CD4-positive, alpha-beta memory T cell (primary cell): ENCODE results near the gene CALCA. TPM values are rescaled to one million over a fixed set of nuclear protein-coding genes. Genes with fewer than 3 reads are reported as not detected.
A peak's percentile ranks its signal among the peaks of the same experiment; 100 is the strongest.
"Not testable (repeated sequence)": the region's sequence is repeated elsewhere in the genome, so short reads cannot be mapped to it uniquely, and the experiment has no call there.

ENCODE experiments used
- CTCF ChIA-PET: fragments of 350-600 bp; sonication (Branson Sonifier 250); formaldehyde crosslinking; loops from one replicate; lab custom pipeline; 2021; ENCODE audit warnings: inconsistent platforms; ENCODE audit not compliant: partially characterized antibody; lab: Charles Lee
- POLR2A ChIA-PET: fragments of 350-600 bp; sonication (Branson Sonifier 250); formaldehyde crosslinking; loops from one replicate; lab custom pipeline; 2021; ENCODE audit not compliant: partially characterized antibody; lab: Charles Lee
- DNase-seq, 5 donors: peaks; one replicate each; pipeline versions ENCODE4 v3.0.0 to v3.0.0-alpha.2; 2020 to 2022; ENCODE audit warnings: mixed read lengths in 1 of 5
- H3K27ac ChIP-seq: one replicate; pipeline ENCODE4 v1.7.0; 2013; ENCODE audit warnings: low read depth, low read length
- H3K27me3 ChIP-seq: 2 replicates; pipeline ENCODE4 v1.7.0; 2013; ENCODE audit warnings: mild to moderate bottlenecking, low read length, moderate library complexity; ENCODE audit not compliant: insufficient read depth
- H3K36me3 ChIP-seq: 2 replicates; pipeline ENCODE4 v1.7.0; 2013; ENCODE audit warnings: mild to moderate bottlenecking, low read length, moderate library complexity; ENCODE audit not compliant: insufficient read depth
- H3K4me1 ChIP-seq: 2 replicates; pipeline ENCODE4 v1.7.0; 2013; ENCODE audit warnings: mild to moderate bottlenecking, low read length, moderate library complexity; ENCODE audit not compliant: insufficient read depth
- H3K4me3 ChIP-seq, 2 donors: one replicate each; pipeline ENCODE4 v1.7.0; 2013; ENCODE audit warnings: low read length in 2 of 2, mild to moderate bottlenecking in 1 of 2
- H3K9me3 ChIP-seq, 2 donors: one replicate each; pipeline ENCODE4 v1.7.0; 2013; ENCODE audit warnings: low read length in 2 of 2, control low read depth in 1 of 2; ENCODE audit not compliant: control insufficient read depth in 1 of 2
- H3K27ac Mint-ChIP-seq, 7 donors: one replicate each; pipeline ENCODE4 v1.8.0; 2020 to 2021; ENCODE audit warnings: mixed read lengths in 7 of 7, mild to moderate bottlenecking in 6 of 7, inconsistent platforms in 3 of 7, moderate library complexity in 3 of 7
- H3K27me3 Mint-ChIP-seq, 2 donors: one replicate each; pipeline ENCODE4 v1.8.0; 2020 to 2021; ENCODE audit warnings: mixed read lengths in 2 of 2
- H3K36me3 Mint-ChIP-seq, 2 donors: one replicate each; pipeline ENCODE4 v1.8.0; 2020 to 2021; ENCODE audit warnings: mixed read lengths in 2 of 2, inconsistent platforms in 1 of 2, mild to moderate bottlenecking in 1 of 2
- H3K4me1 Mint-ChIP-seq, 4 donors: one replicate each; pipeline ENCODE4 v1.8.0; 2020 to 2021; ENCODE audit warnings: mixed read lengths in 4 of 4, mild to moderate bottlenecking in 1 of 4
- H3K4me3 Mint-ChIP-seq, 8 donors: one replicate each; pipeline ENCODE4 v1.8.0; 2020 to 2021; ENCODE audit warnings: mixed read lengths in 8 of 8, mild to moderate bottlenecking in 7 of 8, moderate library complexity in 6 of 8, inconsistent platforms in 3 of 8
- H3K9me3 Mint-ChIP-seq, 8 donors: one replicate each; pipeline ENCODE4 v1.8.0; 2020 to 2021; ENCODE audit warnings: mixed read lengths in 8 of 8, mild to moderate bottlenecking in 5 of 8, inconsistent platforms in 3 of 8, moderate library complexity in 1 of 8
- intact Hi-C: fragments of 100-400 bp; cut with micrococcal nuclease; formaldehyde crosslinking; loops from one replicate; pipeline ENCODE4 v1.15.1; 2023
- polyA plus RNA-seq, 2 donors: library from polyadenylated mRNA; unstranded; fragments of 300-500 nt; fragmentation: Illumina TruSeq; gene quantifications; one replicate each; pipeline ENCODE4 v1.2.3, GENCODE V29; 2021
- total RNA-seq, 2 experiments: library from RNA; stranded (reverse); gene quantifications; one replicate each; pipeline ENCODE4 v1.2.3, GENCODE V29; 2021

The CALCA gene
- total RNA-seq, result not detected
- polyA plus RNA-seq, result not detected

GRCh38 chr11:14971865-14972580 is at the start of gene CALCA:
Gene CALCA, minus strand, starts transcription at chr11:14972351. Its CDS starts 1,159 bp downstream, at chr11:14971192.
- intact Hi-C loops, result no loop called here
- no peaks in the 10 kb centered on the region for H3K9me3 Mint-ChIP-seq

GRCh38 chr11:15016200-15016599 is 44.0 kb upstream of the CALCA start:
- peaks cover 20 to 28% of the 10 kb centered on the region in 2 donors for H3K27me3 Mint-ChIP-seq
- no peak overlapping the region for H3K4me3 ChIP-seq
- no peak for DNase-seq
- no peaks in the 10 kb centered on the region for H3K4me1 ChIP-seq
- POLR2A ChIA-PET, result no interaction called here
- no peaks in the 10 kb centered on the region for H3K36me3 ChIP-seq
- no peaks in the 10 kb centered on the region for H3K9me3 ChIP-seq
- no peaks in the 10 kb centered on the region for H3K4me1 Mint-ChIP-seq
- peaks cover 7 to 50% (median 33%) of the 10 kb centered on the region in 8 donors for H3K9me3 Mint-ChIP-seq
- no peak overlapping the region for H3K4me3 Mint-ChIP-seq
- H3K27me3 ChIP-seq, result no peaks in the 10 kb centered on the region
- H3K27ac ChIP-seq, result no peak overlapping the region
- intact Hi-C loops, result no loop called here
- H3K27ac Mint-ChIP-seq, result no peak overlapping the region
- CTCF ChIA-PET, result interaction anchor here (1.8 kb wide), 1 partner anchor 10 kb away, joined by 11 read pairs; no protein-coding TSS in a partner anchor
- peaks cover 10 to 21% of the 10 kb centered on the region in 2 donors for H3K36me3 Mint-ChIP-seq

More at GRCh38 chr11:14971865-14972580, at the start of gene CALCA:
- no peaks in the 10 kb centered on the region for H3K36me3 Mint-ChIP-seq
- Histone ChIP-seq H3K27me3 (peaks cover 48% of the 10 kb centered on the region), H3K4me1 (peaks cover 28% of the 10 kb centered on the region), H3K36me3 (no peaks in the 10 kb centered on the region), H3K9me3 (no peaks in the 10 kb centered on the region), H3K4me3 (no peak within 1 kb of the TSS), H3K27ac (no peak within 1 kb of the TSS)
- H3K27ac Mint-ChIP-seq, result no peak within 1 kb of the TSS
- H3K27me3 Mint-ChIP-seq, result peaks cover 54 to 65% of the 10 kb centered on the region in 2 donors
- ChIA-PET CTCF (interaction anchor here (1.1 kb wide), 1 partner anchor 103 kb away, joined by 3 read pairs; no protein-coding TSS in a partner anchor), POLR2A (no interaction called here)
- H3K4me3 Mint-ChIP-seq, result peak within 1 kb of the TSS; percentile 73 to 88 (median 85)
- H3K4me1 Mint-ChIP-seq, result peaks cover 14 to 39% (median 23%) of the 10 kb centered on the region in 4 donors
- DNase-seq, result no peak

- H3K9me3 Mint-ChIP-seq, result peaks cover 0 to 20% (median 18%) of the 10 kb centered on the region in 8 donors
- CTCF ChIA-PET, result interaction anchor here (0.6 to 11.7 kb wide), 2 partner anchors 37 to 103 kb away, joined by 3 to 131 read pairs; no protein-coding TSS in a partner anchor
- H3K9me3 ChIP-seq, result no peaks in the 10 kb centered on the region
- no peaks in the 10 kb centered on the region for H3K27me3 ChIP-seq
- no peak overlapping the region for H3K27ac ChIP-seq
- no peak overlapping the region for H3K4me3 Mint-ChIP-seq
- intact Hi-C loops, result no loop called here
- peaks cover 27 to 30% of the 10 kb centered on the region in 2 donors for H3K27me3 Mint-ChIP-seq
- no peak overlapping the region for H3K4me3 ChIP-seq
- DNase-seq, result no peak
- no peaks in the 10 kb centered on the region for H3K4me1 Mint-ChIP-seq
- POLR2A ChIA-PET, result no interaction called here
- no peaks in the 10 kb centered on the region for H3K4me1 ChIP-seq
- H3K36me3 Mint-ChIP-seq, result peaks cover 6 to 10% of the 10 kb centered on the region in 2 donors
- H3K27ac Mint-ChIP-seq, result no peak overlapping the region
- H3K36me3 ChIP-seq, result no peaks in the 10 kb centered on the region
Observed at GRCh38 chr11:15011776-15012345, 39.7 kb upstream of the CALCA start.

GRCh38 chr11:15010865-15011264 is 38.7 kb upstream of the CALCA start:
- DNase-seq, result no peak
- peaks cover 2 to 6% of the 10 kb centered on the region in 2 donors for H3K36me3 Mint-ChIP-seq
- Histone ChIP-seq H3K4me3 (no peak overlapping the region), H3K36me3 (no peaks in the 10 kb centered on the region), H3K4me1 (no peaks in the 10 kb centered on the region), H3K9me3 (no peaks in the 10 kb centered on the region), H3K27me3 (no peaks in the 10 kb centered on the region), H3K27ac (no peak overlapping the region)
- peaks cover 0 to 12% (median 8%) of the 10 kb centered on the region in 8 donors for H3K9me3 Mint-ChIP-seq
- intact Hi-C loops, result no loop called here
- no peak overlapping the region for H3K27ac Mint-ChIP-seq
- ChIA-PET CTCF (interaction anchor here (11.7 kb wide), 1 partner anchor 102 kb away, joined by 131 read pairs; no protein-coding TSS in a partner anchor), POLR2A (no interaction called here)
- H3K27me3 Mint-ChIP-seq, result peaks cover 25 to 28% of the 10 kb centered on the region in 2 donors
- no peak overlapping the region for H3K4me3 Mint-ChIP-seq
- no peaks in the 10 kb centered on the region for H3K4me1 Mint-ChIP-seq

GRCh38 chr11:15006139-15006759 is 34.1 kb upstream of the CALCA start:
- H3K27ac Mint-ChIP-seq, result no peak overlapping the region
- H3K9me3 Mint-ChIP-seq, result no peaks in the 10 kb centered on the region
- no peak overlapping the region for H3K4me3 Mint-ChIP-seq
- no peaks in the 10 kb centered on the region for H3K4me1 ChIP-seq
- H3K27ac ChIP-seq, result no peak overlapping the region
- peak in 4 of 5 donors; percentile 30 to 48 (median 39) for DNase-seq
- no peaks in the 10 kb centered on the region for H3K4me1 Mint-ChIP-seq
- H3K9me3 ChIP-seq, result no peaks in the 10 kb centered on the region
- no peaks in the 10 kb centered on the region for H3K36me3 Mint-ChIP-seq
- H3K27me3 ChIP-seq, result no peaks in the 10 kb centered on the region
- H3K36me3 ChIP-seq, result no peaks in the 10 kb centered on the region
- H3K27me3 Mint-ChIP-seq, result peaks cover 14 to 26% of the 10 kb centered on the region in 2 donors
- ChIA-PET CTCF (interaction anchor here (0.6 to 11.7 kb wide), 17 partner anchors 10 to 729 kb away, joined by 3 to 131 read pairs (median 4); no protein-coding TSS in a partner anchor), POLR2A (interaction anchor here (1.1 to 1.2 kb wide), 2 partner anchors 98 to 114 kb away, joined by 3 to 4 read pairs; partner anchors contain the start of gene CYP2R1)
- intact Hi-C loops, result loop anchor here (1.0 to 2.0 kb wide), 4 partner anchors 69 to 469 kb away; no protein-coding TSS in a partner anchor
- no peak overlapping the region for H3K4me3 ChIP-seq

- H3K27ac Mint-ChIP-seq, POLR2A ChIA-PET, H3K4me3 ChIP-seq, H3K4me3 Mint-ChIP-seq, H3K36me3 Mint-ChIP-seq, H3K27ac ChIP-seq, intact Hi-C loops, H3K27me3 ChIP-seq, H3K4me1 Mint-ChIP-seq, H3K4me1 ChIP-seq, H3K9me3 ChIP-seq, CTCF ChIA-PET, H3K9me3 Mint-ChIP-seq, DNase-seq, H3K36me3 ChIP-seq: not testable (repeated sequence)
- H3K27me3 Mint-ChIP-seq, result peaks cover 10 to 26% of the 10 kb centered on the region in 2 donors
Observed at GRCh38 chr11:14988133-14988532, 16.0 kb upstream of the CALCA start.

- POLR2A ChIA-PET, result no interaction called here
- peaks cover 3 to 4% of the 10 kb centered on the region in 2 donors for H3K27me3 Mint-ChIP-seq
Observed at GRCh38 chr11:14981507-14981906, 9.4 kb upstream of the CALCA start.

More at GRCh38 chr11:14981507-14981906, 9.4 kb upstream of the CALCA start:
- Histone ChIP-seq H3K4me1 (no peaks in the 10 kb centered on the region), H3K27me3 (no peaks in the 10 kb centered on the region), H3K4me3 (no peak overlapping the region), H3K27ac (no peak overlapping the region), H3K9me3 (no peaks in the 10 kb centered on the region), H3K36me3 (no peaks in the 10 kb centered on the region)
- Mint-ChIP-seq H3K4me3 (no peak overlapping the region), H3K4me1 (no peaks in the 10 kb centered on the region), H3K36me3 (no peaks in the 10 kb centered on the region), H3K27ac (no peak overlapping the region), H3K9me3 (peaks cover 0 to 3% (median 0%) of the 10 kb centered on the region in 8 donors)
- intact Hi-C loops, result no loop called here
- CTCF ChIA-PET, result no interaction called here
- no peak for DNase-seq
